NCI-H1417 (cell line): ENCODE data around the gene ADGRB3.
"Not testable (repeated sequence)": the region's sequence is repeated elsewhere in the genome, so short reads cannot be mapped to it uniquely, and the experiment has no call there.

Experiments used
- DNase-seq, 3 experiments: peaks; one replicate each; lab custom pipeline; 2025; lab: John Stamatoyannopoulos, UW

The ADGRB3 gene

DNA sequence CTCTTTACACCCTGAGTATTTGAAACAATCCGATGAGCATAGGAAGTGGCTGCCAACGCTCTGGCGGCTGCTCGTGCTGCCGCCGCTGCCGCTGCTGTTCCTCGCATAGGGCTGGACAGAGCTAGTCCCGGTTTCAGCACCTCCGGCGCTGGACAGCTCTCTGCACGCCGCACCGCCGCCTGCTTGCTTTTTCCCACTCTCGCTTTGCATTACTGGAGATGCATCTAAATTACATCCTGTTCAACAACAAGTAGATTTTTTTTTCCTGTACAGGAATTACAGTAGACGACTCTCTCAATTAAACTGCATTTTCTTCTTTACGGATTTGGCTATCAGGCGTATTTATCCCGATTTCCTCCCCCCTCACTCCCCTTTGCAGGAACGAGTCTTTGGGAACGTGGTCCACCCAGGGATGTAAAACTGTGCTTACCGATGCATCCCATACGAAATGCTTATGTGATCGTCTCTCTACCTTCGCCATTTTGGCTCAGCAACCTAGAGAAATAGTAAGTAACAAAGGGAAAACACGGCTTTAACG lies 597.9 kb downstream of the ADGRB3 start:
- DNase-seq, result peak in 2 of 3 experiments; percentile 82 to 85

DNA sequence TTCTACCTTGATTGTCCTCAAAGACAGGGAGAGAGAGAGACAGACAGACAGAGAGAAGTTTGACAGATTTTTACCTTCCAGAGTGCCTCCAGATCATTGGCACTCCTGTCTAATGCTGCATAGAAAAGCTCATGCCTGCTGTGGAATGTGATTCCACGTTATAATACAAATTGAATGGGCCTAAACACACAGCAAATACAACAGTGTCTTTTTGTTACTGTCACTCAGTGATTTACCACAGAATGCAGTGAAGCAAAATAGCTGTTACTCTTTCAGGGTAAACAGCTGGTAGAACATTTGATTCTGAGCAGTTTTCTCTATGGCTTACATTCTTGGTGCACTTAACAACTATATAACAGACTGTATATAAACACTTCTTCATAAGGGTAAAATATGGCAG lies 603.0 kb downstream of the ADGRB3 start:
- no peak for DNase-seq

DNA sequence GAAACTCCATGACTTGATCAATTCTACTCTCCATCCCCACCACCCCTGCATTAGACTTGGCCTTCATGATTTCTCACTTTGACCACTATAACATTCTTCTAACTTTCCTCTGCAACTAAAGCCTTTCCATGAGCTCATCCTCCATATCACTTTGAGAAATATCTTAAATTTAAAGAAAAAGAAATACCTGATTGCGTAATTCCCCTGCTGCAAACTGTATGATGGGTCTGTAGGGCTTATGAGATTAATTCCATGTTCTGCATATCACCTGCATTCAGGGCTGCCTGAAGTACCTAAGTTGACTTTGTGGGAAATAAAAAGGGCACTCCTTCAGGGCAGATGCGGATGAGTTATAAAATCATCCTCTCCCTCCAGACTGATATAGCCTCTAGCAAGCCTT lies 611.9 kb downstream of the ADGRB3 start:
- DNase-seq, result peak in 1 of 3 experiments; percentile 5

DNA sequence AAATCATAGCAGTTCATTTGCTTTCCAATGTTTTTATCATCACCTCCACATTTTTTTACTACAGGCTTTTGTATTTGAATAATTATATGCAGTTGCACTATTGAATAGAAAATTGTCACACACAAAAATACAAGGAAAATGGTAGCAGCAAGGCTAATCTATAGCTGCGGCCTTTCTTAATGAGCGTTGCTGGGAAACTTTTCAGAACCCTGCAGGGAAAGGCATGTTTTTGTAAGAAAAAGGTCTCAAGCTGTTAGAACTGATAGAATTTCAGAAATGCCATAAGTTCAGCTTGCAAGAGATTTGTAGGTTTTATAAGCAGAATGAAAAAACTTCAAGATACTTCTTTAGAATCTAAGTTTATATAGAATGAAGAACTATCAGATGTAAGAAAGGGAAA lies 625.9 kb downstream of the ADGRB3 start:
- no peak for DNase-seq

DNA sequence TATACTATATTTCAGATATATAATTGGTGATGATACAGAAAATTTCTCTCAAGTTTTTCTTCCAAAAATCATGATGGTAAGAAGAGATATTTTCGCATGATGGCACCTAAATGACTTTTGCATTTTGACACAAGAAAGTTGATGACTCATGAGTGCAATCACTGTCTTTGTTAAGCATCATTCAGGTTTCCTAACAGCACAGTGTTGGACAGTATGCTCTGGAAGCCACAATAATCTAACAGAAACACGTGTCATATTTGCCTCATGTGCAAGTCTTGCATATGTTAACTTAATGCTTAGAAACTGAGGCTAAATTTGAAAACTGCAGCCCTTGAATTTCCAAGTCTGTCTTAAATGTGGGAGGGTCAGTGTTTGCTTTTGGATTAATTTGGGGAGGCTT lies 628.2 kb downstream of the ADGRB3 start:
- no peak for DNase-seq

DNA sequence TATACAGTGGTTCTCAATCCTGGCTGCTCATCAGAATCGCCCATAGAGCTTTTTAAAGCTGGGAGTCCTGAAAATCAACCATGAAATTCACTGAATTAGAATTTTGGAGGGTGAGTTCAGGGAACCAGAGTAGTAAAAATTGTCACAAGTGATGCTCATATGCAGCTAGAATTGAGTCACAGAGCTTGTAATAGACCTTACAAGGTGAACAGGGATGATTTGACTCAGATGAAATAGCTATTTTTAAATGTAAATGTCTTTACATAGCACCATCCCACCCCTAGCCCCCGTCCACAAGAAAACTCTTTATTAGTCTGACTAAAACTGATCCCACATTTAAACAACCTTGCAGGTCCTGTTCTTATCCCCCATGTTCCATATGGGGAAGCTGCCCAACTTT lies 630.0 kb downstream of the ADGRB3 start:
- no peak for DNase-seq

DNA sequence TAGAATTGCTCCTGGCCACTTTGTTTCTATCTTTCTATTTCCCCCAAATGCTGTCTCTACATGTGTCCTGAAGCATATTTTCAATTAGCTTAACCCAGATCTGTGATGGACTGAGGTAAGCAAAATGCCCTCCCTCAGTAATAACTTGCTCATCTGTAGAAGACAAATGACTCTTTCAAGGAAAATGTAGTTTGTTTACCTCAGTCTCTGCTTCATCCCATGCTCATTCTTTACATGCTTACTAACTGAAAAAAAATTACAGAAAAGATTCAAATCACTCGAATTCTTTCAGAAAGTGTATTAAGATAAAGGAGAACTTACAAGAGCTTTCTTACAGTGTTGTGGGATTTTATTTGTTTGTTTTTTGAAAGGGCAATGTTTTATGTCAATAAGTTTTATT lies 630.6 kb downstream of the ADGRB3 start:
- DNase-seq, result peak in 1 of 3 experiments; percentile 35

DNA sequence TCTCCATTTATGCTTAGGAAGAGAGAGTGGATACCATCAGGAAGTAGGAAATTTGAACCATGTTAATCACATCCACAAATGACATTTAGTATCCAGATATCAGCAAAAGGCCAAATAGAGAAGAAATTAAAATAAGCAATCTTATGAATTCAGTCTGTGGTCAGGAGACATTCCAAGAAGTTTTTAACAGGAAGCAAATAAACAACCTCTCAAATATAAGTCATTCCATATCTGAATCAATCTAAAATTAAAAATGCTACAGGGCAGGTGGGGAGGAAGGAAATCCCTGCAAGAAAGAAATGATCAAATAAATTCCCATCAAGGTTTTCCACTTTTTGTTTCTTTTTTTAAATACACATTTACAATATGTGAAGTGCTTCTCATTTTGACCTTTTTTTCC lies 641.1 kb downstream of the ADGRB3 start:
- DNase-seq, result no peak

DNA sequence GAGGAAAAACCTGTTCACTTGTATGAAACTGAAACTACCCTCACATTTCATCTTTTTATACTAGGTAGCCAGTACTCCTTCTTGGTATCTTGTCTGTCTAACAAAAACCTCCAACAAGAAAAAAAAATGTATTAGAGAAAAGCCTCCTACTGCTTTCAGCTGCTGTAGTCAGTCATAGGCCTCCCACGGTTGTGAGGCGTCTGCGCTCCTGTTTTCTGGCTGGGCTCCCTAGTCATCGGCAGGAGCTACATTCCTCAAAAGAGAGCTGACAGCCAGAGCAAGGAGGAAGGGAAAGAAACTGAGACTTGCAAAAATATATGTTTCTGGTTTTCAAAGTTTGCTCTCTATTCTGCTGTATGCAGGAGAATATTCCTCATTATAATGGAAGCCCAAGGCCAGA lies 644.7 kb downstream of the ADGRB3 start:
- no peak for DNase-seq

DNA sequence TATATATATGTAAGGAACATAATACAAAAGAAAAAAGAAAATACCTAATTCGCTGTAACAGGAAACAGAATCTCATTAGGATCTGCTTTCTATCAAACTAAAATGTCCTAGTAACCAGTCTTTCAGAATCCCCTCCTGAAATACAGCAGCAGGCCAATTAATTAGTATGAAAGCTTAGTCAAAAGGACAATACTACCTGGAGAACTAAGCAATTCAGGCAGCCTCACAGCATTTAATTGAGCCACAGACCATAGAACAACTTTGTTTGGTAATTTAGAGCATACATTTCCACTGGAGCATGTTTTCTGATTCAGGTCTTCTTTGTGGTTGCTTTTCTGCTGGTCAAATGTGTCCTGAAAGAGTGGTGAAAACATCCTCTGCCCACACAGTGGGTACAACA lies 645.8 kb downstream of the ADGRB3 start:
- DNase-seq, result peak in 2 of 3 experiments; percentile 20 to 58

DNA sequence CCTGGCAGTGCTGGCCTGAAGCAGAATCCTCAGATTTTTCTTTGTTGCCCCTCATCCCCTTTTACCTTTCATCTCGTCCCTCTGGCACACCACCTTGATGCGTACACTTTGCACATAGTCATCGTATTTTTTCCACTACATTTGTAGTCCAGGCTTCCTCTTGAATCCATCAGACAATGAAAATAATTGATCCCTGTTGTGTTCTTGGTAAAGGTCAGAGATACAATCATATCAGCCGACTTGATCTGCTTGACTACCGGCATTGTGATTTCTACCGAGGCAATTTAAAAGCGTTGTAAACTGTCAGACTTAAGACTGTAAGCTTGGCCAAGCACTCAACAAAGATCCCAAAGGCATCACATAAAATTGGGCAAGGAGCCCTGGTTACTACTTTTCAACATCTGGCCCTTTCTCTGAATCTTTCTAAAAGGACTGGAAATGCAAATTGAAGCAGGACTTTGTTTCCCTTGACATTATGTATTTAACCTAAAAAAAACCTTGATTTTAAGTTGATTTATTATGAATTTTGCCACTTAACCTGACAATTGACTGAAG lies 649.2 kb downstream of the ADGRB3 start:
- DNase-seq, result no peak

DNA sequence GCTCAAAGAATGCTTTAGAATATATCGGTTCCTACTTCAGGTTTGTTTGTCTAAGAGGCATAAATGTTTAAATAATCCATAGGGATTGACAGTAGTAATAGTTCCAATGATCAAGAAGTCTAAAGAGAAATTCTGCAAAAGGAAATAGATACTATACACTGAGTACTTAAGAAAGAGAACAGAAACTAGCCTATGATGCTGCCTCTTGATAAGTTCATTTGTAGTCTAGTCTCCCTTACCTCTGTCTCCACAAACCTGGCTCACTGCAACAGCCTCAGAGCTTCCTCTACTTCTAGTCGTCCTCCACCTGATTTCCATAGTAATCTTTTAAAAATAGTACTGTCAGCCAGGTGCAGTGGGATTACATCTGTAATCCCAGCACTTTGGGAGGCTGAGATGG lies 650.0 kb downstream of the ADGRB3 start:
- no peak for DNase-seq

DNA sequence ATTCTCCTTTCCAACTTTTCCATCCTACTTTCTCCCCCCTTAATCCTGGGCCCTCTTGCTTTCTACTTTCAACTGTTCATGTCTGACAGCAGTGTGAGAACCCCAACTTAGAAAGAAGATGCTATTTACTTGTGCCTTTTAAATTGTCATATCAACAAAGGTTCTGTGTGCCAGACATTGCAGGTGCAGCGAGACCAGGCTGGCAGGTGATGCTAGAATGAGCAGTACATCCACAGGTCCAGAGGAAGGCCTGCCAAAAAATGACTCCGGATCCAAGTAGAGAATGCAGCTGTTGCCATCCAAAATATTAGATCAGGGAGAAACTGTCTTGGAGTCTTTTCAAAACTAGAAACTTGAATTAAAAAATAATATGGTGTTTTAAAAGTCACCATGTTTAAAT lies 651.2 kb downstream of the ADGRB3 start:
- DNase-seq, result peak in 1 of 3 experiments; percentile 5

DNA sequence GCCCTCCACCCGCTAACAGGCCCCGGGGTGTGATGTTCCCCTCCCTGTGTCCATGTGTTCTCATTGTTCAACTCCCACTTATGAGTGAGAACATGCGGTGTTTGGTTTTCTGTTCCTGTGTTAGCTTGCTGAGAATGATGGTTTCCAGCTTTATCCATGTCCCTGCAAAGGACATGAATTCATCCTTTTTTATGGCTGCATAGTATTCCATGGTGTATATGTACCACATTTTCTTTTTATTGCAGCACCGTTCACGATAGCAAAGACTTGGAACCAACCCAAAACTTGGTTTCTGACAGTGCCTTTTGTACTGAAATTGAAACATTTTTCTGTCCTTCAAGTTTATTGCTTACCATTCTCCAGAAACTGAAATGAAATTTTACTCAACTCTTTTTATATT lies 653.1 kb downstream of the ADGRB3 start:
- not testable (repeated sequence) for DNase-seq

DNA sequence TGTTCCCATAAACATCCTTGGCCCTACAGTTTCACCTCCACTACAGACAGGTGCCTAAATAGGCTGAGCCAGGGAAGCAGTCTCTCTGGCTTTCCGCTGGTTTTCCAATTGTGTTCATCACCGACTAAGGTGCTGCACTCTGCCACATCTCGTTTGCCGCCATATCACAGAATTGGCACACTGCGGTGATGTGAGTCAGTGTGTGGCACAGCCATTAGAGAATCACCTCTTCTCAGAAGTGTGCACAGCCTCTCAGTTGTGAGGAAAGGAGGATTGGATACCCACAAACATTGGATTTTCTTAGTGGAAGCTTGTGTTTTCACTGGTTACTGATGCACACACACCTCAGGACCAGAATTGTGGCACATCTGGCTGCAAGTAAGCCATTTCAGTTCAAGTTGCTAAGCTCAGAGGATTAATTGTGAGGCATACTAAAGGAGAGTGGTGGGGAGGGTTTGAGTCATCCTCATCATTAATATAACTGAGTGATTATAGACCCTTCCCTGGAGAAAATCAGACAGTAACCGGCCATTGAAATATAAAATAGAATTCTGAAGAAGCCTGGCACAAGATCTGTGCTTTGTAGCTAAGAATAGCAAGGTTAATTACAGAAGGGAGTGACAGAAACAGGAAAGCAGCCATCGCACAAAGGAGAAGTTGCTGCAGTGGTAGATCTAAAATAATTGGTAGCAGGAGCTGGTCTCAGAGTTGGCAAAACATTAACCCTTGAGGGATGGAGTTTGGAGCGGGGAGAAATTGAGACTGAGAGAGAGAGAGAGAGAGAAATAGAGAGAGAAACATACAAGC lies 654.8 kb downstream of the ADGRB3 start:
- no peak for DNase-seq

DNA sequence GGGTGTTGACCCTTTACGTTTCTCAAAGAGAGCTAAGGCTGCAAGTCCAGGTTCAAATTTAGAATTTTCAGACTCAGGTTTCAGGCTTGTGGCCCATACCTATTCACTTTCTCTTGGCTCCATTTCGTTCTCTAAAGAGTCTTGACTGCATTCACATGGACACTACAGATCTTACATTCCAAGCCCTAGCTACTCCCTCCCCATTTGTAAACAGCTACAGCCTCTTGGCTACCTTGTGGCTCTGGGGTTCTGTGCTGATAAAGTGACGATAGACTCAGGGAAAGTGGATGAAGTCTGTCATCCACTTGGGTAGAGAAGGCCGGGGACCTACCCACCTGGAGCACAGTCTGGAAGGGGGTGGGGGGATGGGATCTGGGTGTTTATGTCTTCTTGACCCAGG lies 658.4 kb downstream of the ADGRB3 start:
- no peak for DNase-seq

DNA sequence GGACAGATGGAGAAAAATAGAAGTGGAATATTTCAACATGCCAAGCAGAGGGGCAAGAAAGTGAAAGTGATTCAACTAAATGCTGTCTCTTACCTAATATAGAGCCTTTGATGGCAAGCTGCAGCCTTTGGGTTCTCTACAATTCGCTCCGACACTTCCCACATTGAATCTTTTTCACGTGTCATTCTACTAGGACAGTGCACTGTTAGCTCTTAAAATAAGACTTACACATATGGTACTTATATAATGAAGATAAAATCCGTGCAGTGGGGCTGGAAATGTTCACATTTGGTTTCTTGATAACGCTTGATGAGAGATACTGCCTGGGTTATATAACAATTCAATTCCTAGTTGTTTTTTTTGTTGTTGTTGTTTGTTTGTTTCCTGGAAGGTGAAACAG lies 659.3 kb downstream of the ADGRB3 start:
- no peak for DNase-seq

DNA sequence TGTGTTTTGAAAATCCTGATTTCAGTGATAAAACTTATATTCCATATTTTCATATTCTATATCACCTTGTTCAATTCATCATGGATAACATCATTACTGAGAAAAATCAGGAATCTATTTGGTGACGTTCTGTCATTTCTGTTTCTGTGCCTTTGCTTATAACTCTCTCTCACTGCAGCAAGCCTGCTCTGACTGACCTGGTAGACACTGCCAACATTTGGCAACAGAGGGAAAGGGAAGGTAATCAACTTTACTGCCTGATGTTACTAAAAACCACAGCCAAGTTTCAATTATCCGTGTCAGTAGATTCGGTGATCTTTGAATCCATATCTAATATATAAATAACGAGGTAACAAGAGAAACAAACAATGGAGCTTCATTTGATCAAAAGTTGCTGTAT lies 659.8 kb downstream of the ADGRB3 start:
- no peak for DNase-seq

DNA sequence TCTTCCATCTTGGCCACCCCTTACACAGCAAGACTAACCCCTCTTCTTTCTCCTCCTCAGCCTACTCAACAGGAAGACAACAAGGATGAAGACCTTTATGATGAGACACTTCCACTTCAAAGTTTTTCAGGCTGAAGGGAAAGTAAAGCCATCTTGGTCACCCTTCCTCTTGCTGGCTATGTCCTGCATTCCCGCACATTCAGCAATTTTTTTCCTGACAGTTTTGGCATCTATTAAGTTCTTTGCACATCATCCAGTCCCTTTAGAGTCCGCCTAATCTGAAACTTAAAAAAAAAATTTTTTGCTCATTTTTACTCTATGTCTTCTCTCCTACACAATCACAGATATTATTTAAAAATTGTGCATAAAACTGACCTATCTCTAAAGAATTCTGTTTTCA lies 668.3 kb downstream of the ADGRB3 start:
- DNase-seq, result no peak

DNA sequence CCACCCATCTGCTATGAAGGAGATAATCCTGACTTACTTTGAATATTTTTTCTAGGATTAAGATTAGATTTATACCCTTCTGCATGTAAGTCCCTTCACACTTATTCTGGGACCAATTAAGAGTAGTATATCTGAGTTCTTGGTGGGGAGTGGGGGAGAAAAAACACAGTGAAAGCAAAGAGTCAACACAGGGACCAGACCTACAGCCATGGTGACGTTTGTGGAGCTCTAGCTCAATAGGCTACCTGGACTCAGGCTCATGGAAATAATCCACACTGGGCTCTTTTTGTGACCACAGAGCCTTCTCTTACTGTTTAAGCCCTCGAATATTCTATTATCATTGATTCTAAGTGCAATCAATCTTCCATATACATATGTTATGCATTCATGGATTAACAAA lies 670.4 kb downstream of the ADGRB3 start:
- DNase-seq, result no peak

DNA sequence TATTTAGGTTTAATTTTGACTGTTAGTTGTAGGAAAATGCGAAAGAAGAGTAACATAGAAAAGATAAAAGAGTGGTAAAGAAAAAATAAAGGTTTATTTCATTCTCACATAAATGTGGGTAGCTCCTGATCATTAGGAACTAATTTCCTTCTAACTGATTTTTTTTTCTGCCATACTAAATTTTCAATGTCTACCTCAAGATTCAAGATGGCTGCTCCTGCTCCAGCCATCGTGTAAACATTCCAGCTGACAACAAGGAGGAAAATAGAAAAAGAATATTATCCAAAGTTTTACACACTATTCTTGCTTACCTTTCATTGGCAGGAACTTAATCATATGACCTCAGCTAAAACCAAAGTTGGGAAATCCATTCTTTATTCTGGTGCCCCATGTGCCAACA lies 673.5 kb downstream of the ADGRB3 start:
- no peak for DNase-seq

DNA sequence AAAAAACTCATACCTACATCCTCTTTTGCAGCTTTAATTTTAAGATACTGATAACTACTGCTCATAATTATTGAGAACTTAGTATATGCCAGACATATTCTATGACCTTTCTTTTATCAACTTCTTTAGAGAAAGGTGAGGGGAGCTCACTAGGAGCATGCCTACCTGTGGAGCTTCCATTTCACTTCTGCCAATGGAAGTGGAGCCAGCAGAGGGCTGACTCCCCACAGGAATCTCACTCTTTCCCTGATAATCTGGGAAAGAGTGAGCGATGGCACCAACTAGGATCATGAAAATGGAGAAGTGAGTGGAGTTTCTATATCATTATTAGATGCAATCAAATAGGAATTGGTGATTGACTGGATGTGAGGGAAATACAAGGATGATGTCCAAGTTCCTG lies 676.8 kb downstream of the ADGRB3 start:
- no peak for DNase-seq

DNA sequence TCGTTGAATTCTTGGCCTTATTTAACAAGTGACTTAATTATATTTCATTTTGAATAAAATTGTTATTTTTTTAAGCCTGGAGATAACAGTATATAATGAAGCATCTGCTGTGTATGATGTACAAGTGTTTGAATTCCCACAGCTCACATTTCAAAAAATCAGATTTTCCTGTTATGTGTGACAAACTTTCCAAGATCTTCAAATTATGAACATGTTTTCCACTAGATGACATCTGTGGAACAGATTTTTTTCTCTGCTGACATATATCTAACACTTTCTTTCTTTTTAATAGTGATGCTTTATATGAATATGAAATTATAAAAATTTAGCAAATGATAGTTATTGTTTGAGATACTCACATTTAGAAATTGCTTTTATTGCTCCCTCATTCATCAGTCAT lies 678.9 kb downstream of the ADGRB3 start:
- DNase-seq, result no peak

DNA sequence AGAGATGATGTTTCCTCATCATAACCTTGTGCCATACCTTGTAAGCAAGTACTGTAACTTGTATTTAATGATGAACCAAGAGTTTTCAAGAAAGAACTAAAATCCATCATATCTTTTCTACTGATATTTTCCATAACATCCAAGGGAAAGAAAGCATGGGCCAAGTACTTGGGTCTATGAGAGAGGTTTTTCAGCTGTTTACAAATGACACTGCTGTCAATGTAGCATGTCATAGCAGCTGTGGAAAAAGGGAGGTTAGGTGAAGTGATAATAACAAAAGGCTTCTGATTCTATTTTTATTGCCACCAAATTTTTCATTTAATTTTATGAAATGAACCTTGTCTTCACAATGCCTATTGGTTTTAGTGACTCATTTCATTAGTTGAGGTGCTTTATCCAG lies 679.4 kb downstream of the ADGRB3 start:
- DNase-seq, result peak in 1 of 3 experiments; percentile 14
